ENCODE measurements around the gene COG4.
A peak's percentile ranks its signal among the peaks of the same experiment; 100 is the strongest.

Gene COG4

DNA sequence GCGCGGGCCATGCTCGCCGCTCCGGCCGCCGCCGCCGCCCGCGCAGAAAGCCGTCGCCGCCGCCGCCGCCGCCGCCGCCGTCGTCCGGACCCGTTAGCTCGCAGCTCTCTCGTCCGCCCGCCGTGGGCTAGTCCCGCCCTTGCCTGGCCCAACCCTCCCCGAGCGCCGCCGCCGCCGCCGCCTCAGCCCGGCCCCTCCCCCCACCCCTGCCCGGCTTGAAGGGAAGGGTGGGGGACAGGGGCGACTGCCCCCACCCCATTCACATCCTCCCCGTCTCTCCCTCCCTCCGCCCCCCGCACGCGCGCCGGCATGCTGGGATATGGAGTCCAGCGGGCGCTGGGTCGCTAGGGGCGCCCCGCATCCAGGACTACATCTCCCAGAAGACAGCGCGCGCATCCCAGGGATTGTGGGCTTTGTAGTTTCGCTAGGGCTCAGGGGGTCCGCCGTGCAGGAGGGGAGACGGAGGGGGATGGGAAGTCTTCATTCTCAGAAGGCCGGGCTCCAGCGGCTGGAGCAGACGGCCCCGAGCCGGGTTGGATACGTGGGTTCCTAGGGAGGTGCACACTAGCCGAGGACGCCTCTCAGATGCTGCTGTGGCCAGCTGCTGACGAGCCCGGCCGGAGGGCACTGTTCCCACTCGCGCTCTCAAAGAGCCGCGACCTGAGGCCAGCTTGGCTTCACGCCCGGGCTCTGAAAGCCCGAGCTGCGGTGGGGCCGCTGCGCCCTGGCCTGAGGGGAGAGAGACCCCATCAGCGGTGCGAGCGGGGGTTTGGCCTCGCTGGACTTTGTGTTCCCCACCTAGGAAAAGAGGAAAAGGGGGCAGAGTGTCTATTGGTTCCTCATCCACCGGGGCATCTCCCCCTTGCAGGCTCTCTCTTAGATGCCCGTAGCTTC, 84.1 kb downstream of the COG4 start, which contains the start of gene ST3GAL2:
Gene ST3GAL2 (minus strand): TSS at position 132 of the 894 bp plus-strand sequence. CDS start 40,570 bp downstream, outside the sequence.
- H3K27ac Mint-ChIP-seq, result peak within 1 kb of the TSS; percentile 97
- ATAC-seq (peak; percentile 96), DNase-seq (ENCODE audit: low spot score in 2 of 2) (peak; percentile 82 to 95)
- H3K4me1 Mint-ChIP-seq, result peaks cover 28% of the 10 kb centered on the region
- H3K36me3 Mint-ChIP-seq, result peaks cover 12% of the 10 kb centered on the region
- H3K9me3 Mint-ChIP-seq, result no peaks in the 10 kb centered on the region
- H3K4me3 Mint-ChIP-seq, result peak within 1 kb of the TSS; percentile 100

GRCh38 chr16:70438585-70438968, 84.8 kb downstream of the COG4 start:
- Mint-ChIP-seq H3K36me3 (peaks cover 18% of the 10 kb centered on the region), H3K4me1 (peaks cover 35% of the 10 kb centered on the region), H3K9me3 (no peaks in the 10 kb centered on the region), H3K27ac (peak overlapping the region; percentile 97), H3K4me3 (peak overlapping the region; percentile 100)
- peak; percentile 1 for ATAC-seq
- no peak for DNase-seq (ENCODE audit: low spot score in 2 of 2)

DNA sequence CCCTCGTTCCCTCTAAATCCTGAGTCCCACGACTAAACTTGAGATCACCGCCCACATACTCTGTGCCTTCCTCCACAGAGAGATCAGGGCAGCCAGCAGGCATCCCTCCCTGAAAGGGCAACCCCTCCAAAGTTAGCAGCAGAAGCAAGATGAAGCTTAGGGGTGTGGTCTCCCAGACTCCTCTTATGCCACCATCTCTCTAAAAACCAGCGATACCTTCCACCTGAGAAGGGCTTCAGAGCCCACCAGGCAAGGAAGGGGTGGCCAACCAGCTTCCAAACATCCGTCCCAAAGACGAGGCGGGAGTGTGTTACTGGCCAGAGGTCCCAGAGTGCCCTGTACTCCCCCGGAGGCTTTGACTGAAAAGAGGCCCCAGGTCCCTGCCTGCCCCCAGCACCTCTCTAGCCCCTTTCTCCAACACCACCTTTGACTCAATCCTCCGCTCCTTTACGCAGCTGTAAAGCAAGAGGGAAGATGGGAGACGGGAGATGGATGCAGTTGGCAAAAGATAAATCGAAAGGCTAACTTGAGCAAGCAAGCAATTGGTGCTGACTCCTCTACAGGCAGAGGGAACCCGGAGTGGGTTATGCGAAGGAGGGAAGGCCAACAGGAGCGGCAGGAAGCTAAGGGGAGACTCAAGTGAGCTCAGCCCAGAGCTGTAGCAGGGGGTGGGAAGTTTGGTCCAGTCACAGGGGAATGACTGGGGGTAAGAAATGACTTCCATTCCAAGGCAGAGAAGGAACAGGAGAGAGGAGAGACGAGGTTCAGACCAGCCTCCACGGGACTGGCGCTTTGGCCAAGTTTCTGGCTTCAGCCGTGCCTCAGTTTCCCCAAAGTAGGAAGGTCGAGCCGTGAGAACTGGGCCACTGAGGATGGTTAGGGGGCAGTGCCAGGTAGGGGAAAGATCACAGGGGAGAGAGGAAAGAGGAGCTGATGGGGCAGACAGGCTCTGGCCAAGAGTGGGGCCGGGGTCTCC, 85.5 kb downstream of the COG4 start:
- peaks cover 42% of the 10 kb centered on the region for H3K4me1 Mint-ChIP-seq
- no peak for ATAC-seq
- peaks cover 18% of the 10 kb centered on the region for H3K36me3 Mint-ChIP-seq
- H3K27ac Mint-ChIP-seq, result peak overlapping the region; percentile 97
- H3K4me3 Mint-ChIP-seq, result peak overlapping the region; percentile 100
- peak in 1 of 2 donors; percentile 59 for DNase-seq (ENCODE audit: low spot score in 2 of 2)
- H3K9me3 Mint-ChIP-seq, result no peaks in the 10 kb centered on the region

DNA sequence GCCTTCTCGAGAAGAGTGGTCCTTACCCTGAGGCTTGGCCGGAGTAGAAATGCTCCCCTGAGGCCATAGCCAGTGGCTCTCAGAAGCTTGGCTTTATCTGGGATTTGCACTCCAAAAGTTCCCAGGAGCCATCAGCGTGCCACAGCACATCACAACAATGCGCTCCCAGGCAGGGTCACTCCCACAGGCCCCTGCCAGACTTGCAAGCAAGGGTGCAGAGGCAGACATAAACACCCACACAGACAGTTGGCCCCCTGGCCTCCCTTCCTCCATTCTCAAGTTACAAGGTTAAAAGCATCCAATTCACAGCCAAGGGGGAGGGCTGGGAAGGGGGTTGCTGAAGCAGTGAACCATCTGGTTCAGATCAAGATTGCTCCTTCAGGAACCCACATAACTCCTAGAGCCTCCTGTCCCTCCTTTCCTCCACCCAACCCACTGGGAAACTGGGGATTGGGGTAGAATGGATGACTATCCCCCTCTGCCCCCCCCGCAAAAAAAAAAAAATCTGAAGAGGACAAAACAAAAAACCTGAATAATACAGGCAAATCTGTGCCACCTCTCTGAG, 86.3 kb downstream of the COG4 start:
- Mint-ChIP-seq H3K9me3 (no peaks in the 10 kb centered on the region), H3K4me3 (peak overlapping the region; percentile 100), H3K27ac (peak overlapping the region; percentile 97), H3K4me1 (peaks cover 47% of the 10 kb centered on the region), H3K36me3 (peaks cover 18% of the 10 kb centered on the region)
- ATAC-seq (no peak), DNase-seq (ENCODE audit: low spot score in 2 of 2) (no peak)

DNA sequence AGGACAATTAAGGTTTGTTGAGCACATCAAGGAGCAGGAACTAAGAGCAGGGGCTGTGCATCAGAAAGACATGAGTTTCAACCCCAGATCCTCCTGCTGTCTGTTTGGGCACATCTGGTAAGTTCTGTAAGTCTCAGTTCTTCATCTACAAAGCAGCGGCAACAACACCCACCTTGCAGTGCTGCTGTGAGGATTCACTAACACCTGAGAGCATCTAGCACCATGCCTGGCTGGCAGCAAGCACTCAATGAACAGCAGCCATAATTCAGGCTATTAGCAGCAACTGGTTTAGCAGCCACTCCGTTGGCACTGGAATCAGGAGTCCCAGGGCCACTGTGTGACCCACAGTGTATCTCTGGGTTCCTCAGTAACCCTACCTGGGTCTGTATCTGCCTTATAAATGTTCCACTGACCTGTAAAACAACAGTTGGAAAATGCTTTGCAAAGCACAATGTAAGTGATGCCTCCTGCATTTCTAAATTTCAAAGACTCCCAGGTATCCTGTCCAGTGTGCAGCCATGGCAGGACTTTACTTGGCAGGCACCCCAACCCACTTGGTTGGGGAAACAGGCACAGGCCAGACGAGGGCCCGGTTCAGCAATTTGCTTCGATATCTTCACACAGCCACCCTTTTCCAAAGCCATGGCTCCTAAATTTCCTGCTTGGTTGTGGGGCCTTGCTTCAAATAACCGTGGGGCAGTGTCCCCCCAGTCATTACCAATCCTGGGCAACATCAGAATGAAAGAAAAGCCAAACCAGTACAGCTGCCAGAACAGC, 88.7 kb downstream of the COG4 start:
- DNase-seq (ENCODE audit: low spot score in 2 of 2) (no peak), ATAC-seq (no peak)
- H3K4me3 Mint-ChIP-seq, result no peak overlapping the region
- H3K9me3 Mint-ChIP-seq, result no peaks in the 10 kb centered on the region
- no peak overlapping the region for H3K27ac Mint-ChIP-seq
- H3K36me3 Mint-ChIP-seq, result peaks cover 18% of the 10 kb centered on the region
- H3K4me1 Mint-ChIP-seq, result peaks cover 61% of the 10 kb centered on the region

GRCh38 chr16:70433458-70434103, 89.8 kb downstream of the COG4 start:
- no peak for DNase-seq (ENCODE audit: low spot score in 2 of 2)

GRCh38 chr16:70432723-70433457, 90.5 kb downstream of the COG4 start:
- H3K4me1 Mint-ChIP-seq, result peaks cover 62% of the 10 kb centered on the region
- H3K4me3 Mint-ChIP-seq, result no peak overlapping the region
- no peak for ATAC-seq
- H3K27ac Mint-ChIP-seq, result peak overlapping the region; percentile 84
- no peak for DNase-seq (ENCODE audit: low spot score in 2 of 2)
- no peaks in the 10 kb centered on the region for H3K9me3 Mint-ChIP-seq
- peaks cover 12% of the 10 kb centered on the region for H3K36me3 Mint-ChIP-seq

More at GRCh38 chr16:70433458-70434103, 89.8 kb downstream of the COG4 start:
- peak overlapping the region; percentile 84 for H3K27ac Mint-ChIP-seq
- no peaks in the 10 kb centered on the region for H3K9me3 Mint-ChIP-seq
- ATAC-seq, result no peak
- no peak overlapping the region for H3K4me3 Mint-ChIP-seq
- peaks cover 18% of the 10 kb centered on the region for H3K36me3 Mint-ChIP-seq
- H3K4me1 Mint-ChIP-seq, result peaks cover 61% of the 10 kb centered on the region

- DNase-seq (ENCODE audit: low spot score in 2 of 2), result no peak
- Mint-ChIP-seq H3K27ac (no peak overlapping the region), H3K4me3 (no peak overlapping the region), H3K36me3 (peaks cover 8% of the 10 kb centered on the region), H3K4me1 (peaks cover 62% of the 10 kb centered on the region), H3K9me3 (no peaks in the 10 kb centered on the region)
- ATAC-seq, result no peak
Measured at GRCh38 chr16:70432356-70432722, 91.0 kb downstream of the COG4 start.

GRCh38 chr16:70430667-70431536, 92.5 kb downstream of the COG4 start:
- DNase-seq (ENCODE audit: low spot score in 2 of 2) (no peak), ATAC-seq (peak; percentile 51)
- H3K36me3 Mint-ChIP-seq, result peaks cover 8% of the 10 kb centered on the region
- no peaks in the 10 kb centered on the region for H3K9me3 Mint-ChIP-seq
- H3K4me1 Mint-ChIP-seq, result peaks cover 52% of the 10 kb centered on the region
- H3K4me3 Mint-ChIP-seq, result peak overlapping the region; percentile 53
- peak overlapping the region; percentile 95 for H3K27ac Mint-ChIP-seq

All from stimulated activated effector memory CD8-positive, alpha-beta T cell treated with anti-CD3 and anti-CD28 coated beads, Interleukin-12 subunit alpha, Interleukin-12 subunit beta, amount 100 ng/mL, for 72 hours (primary cell).